GM13976 (cell line): ENCODE data around the gene THSD4.

Source experiments
- DNase-seq: peaks from one replicate; pipeline ENCODE4 v3.0.0; 2012; ENCODE audit warnings: low spot score
- in situ Hi-C: fragments of 300-500 bp; cut with MboI; formaldehyde crosslinking; loops from one replicate; pipeline ENCODE4 v1.12.0; 2022; ENCODE audit warnings: low sequenced_read_pairs, mixed read lengths, inconsistent platforms; ENCODE audit not compliant: unreplicated experiment
- TF ChIP-seq, protein P1 (sequence below): IDR thresholded peaks from 2 replicates; pipeline ENCODE4 v1.5.1; 2012; ENCODE audit warnings: borderline replicate concordance, mild to moderate bottlenecking; ENCODE audit not compliant: insufficient read depth; ENCODE audit errors: extremely low read depth, missing control alignments, control extremely low read depth

THSD4 gene

DNA sequence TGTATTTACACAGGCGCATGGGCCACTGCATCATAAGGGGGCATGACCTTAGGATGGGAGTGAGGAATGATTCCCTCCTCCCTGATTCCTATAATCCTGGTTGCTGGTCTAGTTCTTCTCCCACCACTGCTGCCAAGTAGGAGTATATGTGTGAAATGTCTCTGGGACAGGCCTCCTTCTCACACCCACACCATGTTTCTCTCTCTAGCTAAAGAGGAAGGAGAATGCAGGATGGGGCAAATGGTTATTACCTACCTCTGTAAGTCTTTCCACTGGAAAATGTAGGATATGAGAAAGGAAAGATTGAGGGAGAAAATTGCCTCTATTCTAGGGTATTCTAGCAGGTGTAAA is 159.2 kb downstream of the THSD4 start:
- no peak for DNase-seq
- TF ChIP-seq, protein P1, sequence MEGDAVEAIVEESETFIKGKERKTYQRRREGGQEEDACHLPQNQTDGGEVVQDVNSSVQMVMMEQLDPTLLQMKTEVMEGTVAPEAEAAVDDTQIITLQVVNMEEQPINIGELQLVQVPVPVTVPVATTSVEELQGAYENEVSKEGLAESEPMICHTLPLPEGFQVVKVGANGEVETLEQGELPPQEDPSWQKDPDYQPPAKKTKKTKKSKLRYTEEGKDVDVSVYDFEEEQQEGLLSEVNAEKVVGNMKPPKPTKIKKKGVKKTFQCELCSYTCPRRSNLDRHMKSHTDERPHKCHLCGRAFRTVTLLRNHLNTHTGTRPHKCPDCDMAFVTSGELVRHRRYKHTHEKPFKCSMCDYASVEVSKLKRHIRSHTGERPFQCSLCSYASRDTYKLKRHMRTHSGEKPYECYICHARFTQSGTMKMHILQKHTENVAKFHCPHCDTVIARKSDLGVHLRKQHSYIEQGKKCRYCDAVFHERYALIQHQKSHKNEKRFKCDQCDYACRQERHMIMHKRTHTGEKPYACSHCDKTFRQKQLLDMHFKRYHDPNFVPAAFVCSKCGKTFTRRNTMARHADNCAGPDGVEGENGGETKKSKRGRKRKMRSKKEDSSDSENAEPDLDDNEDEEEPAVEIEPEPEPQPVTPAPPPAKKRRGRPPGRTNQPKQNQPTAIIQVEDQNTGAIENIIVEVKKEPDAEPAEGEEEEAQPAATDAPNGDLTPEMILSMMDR: no peak
- in situ Hi-C loops: no loop called here

- TF ChIP-seq, protein P1: no peak
- DNase-seq: no peak
- in situ Hi-C loops: no loop called here
Measured at GRCh38 chr15:71275098-71275497, 159.8 kb downstream of the THSD4 start.

GRCh38 chr15:71275566-71276335 is 160.5 kb downstream of the THSD4 start:
- DNase-seq: no peak
- TF ChIP-seq, protein P1: no peak
- in situ Hi-C loops: no loop called here

DNA sequence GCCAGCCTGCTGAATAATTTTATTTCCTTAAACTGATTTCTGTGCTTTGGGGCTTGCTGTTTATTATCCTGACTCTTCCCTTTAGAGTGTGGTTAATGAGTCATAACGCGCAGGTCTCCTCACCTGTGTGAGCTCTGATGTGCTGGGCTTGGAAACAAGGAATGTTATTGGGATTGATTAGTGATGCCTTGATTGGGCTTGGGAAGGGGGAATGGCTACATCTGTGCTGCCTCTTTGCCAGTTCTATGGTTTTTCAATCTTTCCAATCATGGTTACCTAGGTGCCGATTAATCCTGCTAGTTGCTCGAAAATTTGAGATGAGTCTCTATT is 161.0 kb downstream of the THSD4 start:
- no peak for DNase-seq
- in situ Hi-C loops: no loop called here
- TF ChIP-seq, protein P1: no peak

DNA sequence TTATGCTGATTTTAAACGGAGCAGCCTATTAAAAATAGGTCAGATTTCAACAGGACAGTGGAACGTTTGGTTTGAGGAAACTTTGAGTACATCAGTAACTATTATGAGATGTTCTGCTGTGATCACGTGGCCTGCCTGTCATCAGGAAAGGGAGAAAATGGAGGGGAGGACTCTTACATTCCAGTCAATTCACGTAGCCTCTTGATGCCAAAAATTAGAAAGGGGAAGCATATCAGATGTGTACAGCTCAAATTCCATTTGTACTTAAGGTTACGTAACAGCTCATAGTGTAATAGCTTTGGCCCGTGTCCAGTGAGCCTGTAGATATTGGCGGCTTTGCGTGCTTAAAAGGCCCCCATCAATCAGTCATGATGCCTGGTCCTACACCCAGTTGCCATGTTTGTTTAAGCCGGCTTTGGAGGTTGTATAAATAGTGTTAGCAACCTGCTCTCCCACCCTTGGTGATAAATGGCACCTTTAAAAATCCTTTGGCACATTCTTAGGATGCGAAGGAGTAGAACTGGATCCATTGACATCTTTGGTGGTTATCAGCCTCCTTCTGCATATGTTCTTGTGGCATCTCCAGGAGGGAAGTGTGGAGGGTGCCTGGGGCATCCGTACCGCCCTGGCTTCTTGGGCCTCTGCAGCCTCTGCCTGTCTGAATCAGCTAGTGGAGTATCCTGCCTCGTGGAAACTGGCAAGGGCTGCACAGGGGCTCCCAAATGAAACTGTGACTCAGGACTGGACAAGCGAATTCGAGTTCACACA is 163.9 kb downstream of the THSD4 start:
- TF ChIP-seq, protein P1: no peak
- DNase-seq: no peak
- in situ Hi-C loops: no loop called here

DNA sequence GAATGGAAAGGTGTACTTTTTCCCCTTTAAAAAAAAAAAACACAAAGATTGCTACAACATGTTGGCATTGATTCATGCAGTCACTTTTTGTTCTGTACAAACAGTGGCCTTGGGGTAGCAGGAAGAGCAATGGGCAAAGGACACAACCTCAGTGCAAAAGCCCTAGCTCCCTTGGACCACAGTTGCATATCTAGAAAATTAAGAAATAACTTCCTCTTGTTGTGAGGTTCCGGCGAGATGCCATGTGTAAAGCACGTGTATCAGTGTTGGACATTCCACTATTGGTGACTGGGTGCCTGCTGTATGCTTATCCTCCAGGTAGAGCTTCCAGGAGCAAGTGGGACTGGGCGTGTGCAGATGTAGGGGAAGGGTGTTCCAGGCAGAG is 164.5 kb downstream of the THSD4 start:
- TF ChIP-seq, protein P1: no peak
- in situ Hi-C loops: no loop called here
- DNase-seq: no peak
